HepG2 (cell line): ENCODE measurements around the gene PDE6C. TPM values are rescaled to one million over a fixed set of nuclear protein-coding genes. Genes with fewer than 3 reads are reported as not detected.
A peak's percentile ranks its signal among the peaks of the same experiment; 100 is the strongest.

ENCODE experiments used
- ATAC-seq: fragments of 200-7000 bp; cut with Tn5 transposase; 3 replicates; pipeline ENCODE4 v1.9.1; 2020; ENCODE audit warnings: mild to moderate bottlenecking, moderate library complexity
- BruUV-seq: library from RNA; stranded (reverse); fragments of 400-500 nt; replicated peaks from 2 replicates; lab custom pipeline; 2021; lab: Mats Ljungman, UMichigan
- CTCF ChIA-PET: fragments of 300-600 bp; formaldehyde crosslinking; extraction: SDS; loops from one replicate; lab custom pipeline; 2021; ENCODE audit warnings: low total read pairs, inconsistent platforms, low intra/inter-chr PET ratio; lab: Yijun Ruan, JAX
- POLR2A ChIA-PET: fragments of 350-600 bp; sonication (Branson Sonifier 250); formaldehyde crosslinking; loops from one replicate; lab custom pipeline; 2020; ENCODE audit warnings: antibody characterized with exemption, inconsistent platforms; lab: Yijun Ruan, JAX
- DNase-seq: peaks from one replicate; pipeline ENCODE4 v3.0.0-alpha.2; 2015; ENCODE audit warnings: low spot score
- FAIRE-seq: peaks from 3 replicates; lab custom pipeline; 2011; peaks lifted over from hg19 to GRCh38; lab: Jason Lieb, UNC
- H2AFZ ChIP-seq: one replicate; pipeline ENCODE4 v1.6.1; 2011; ENCODE audit warnings: low read length, inconsistent platforms
- H3K27ac ChIP-seq: fragments of 300-600 bp; 3 replicates; pipeline ENCODE4 v1.8.0; 2011; ENCODE audit warnings: mixed run types, mild to moderate bottlenecking, mixed read lengths, low read length, inconsistent platforms; ENCODE audit not compliant: insufficient read depth; ENCODE audit errors: extremely low read length
- H3K27me3 ChIP-seq, 2 experiments: fragments of 200-600 bp in 1 of 2; 2 replicates in 1 of 2; 3 replicates in 1 of 2; pipeline versions ENCODE4 v1.6.0 to v1.8.0; 2011; ENCODE audit warnings: low read length in 2 of 2, mild to moderate bottlenecking in 2 of 2, moderate library complexity in 2 of 2, inconsistent platforms in 1 of 2; ENCODE audit not compliant: insufficient read depth in 2 of 2, control insufficient read depth in 1 of 2
- H3K36me3 ChIP-seq, 2 experiments: fragments of 200-600 bp in 1 of 2; replicated peaks in 1 of 2; 2 replicates in 1 of 2; 3 replicates in 1 of 2; pipeline versions ENCODE4 v1.5.1 to v1.8.0; 2011; ENCODE audit warnings: low read length in 2 of 2, inconsistent platforms in 1 of 2; ENCODE audit not compliant: insufficient read depth in 2 of 2, control insufficient read depth in 1 of 2
- H3K4me1 ChIP-seq: 2 replicates; pipeline ENCODE4 v1.5.1; 2012; ENCODE audit warnings: low read length, inconsistent platforms; ENCODE audit not compliant: insufficient read depth
- H3K4me2 ChIP-seq: 2 replicates; pipeline ENCODE4 v1.6.0; 2011; ENCODE audit warnings: low read depth, low read length, inconsistent platforms
- H3K4me3 ChIP-seq, 3 experiments: fragments of 200-600 bp in 1 of 3; sonication (generic), shearing (Covaris generic) in 1 of 3; replicated peaks in 1 of 3; 2 replicates each; pipeline ENCODE4 v1.5.1; 2011 to 2016; ENCODE audit warnings: low read length in 3 of 3, inconsistent platforms in 2 of 3, low read depth in 2 of 3, mild to moderate bottlenecking in 2 of 3, control low read depth in 1 of 3, mixed read lengths in 1 of 3; ENCODE audit not compliant: insufficient read depth in 1 of 3
- H3K79me2 ChIP-seq: one replicate; pipeline ENCODE4 v1.6.1; 2011; ENCODE audit warnings: low read length, inconsistent platforms; ENCODE audit not compliant: insufficient read depth
- H3K9ac ChIP-seq: 2 replicates; pipeline ENCODE4 v1.6.0; 2011; ENCODE audit warnings: mild to moderate bottlenecking, low read depth, low read length, inconsistent platforms; ENCODE audit not compliant: insufficient read depth
- H3K9me3 ChIP-seq: 2 replicates; pipeline ENCODE4 v1.5.1; 2012; ENCODE audit warnings: mild to moderate bottlenecking, low read length
- H4K20me1 ChIP-seq: 2 replicates; pipeline ENCODE4 v1.6.0; 2011; ENCODE audit warnings: inconsistent platforms, mild to moderate bottlenecking, low read length, moderate library complexity; ENCODE audit not compliant: insufficient read depth
- BORCS8-MEF2B ChIP-seq: sonication (generic); formaldehyde crosslinking; IDR thresholded peaks from 2 replicates; pipeline ENCODE4 v1.8.0; 2022; ENCODE audit warnings: mild to moderate bottlenecking, missing genetic modification reagents
- CEBPB ChIP-seq: IDR thresholded peaks from 2 replicates; pipeline ENCODE4 v1.6.1; 2011; ENCODE audit warnings: low read depth, low read length, improper control_type of control experiment, borderline replicate concordance
- EP300 ChIP-seq, 3 experiments: sonication (generic) in 1 of 3; formaldehyde crosslinking in 1 of 3; IDR thresholded peaks; 2 replicates each; pipeline versions ENCODE4 v1.5.1 to v1.6.1; 2011 to 2020; ENCODE audit warnings: low read depth in 2 of 3, low read length in 2 of 3, borderline replicate concordance in 1 of 3, improper control_type of control experiment in 1 of 3, mild to moderate bottlenecking in 1 of 3, missing genetic modification reagents in 1 of 3, moderate library complexity in 1 of 3
- HMG20B ChIP-seq: conservative IDR thresholded peaks from 2 replicates; pipeline ENCODE4 v1.6.1; 2016; ENCODE audit warnings: missing genetic modification reagents, missing compliant biosample characterization
- IRX3 ChIP-seq: sonication (generic); formaldehyde crosslinking; IDR thresholded peaks from 2 replicates; pipeline ENCODE4 v1.8.1; 2023; ENCODE audit warnings: mild to moderate bottlenecking, low read depth, missing genetic modification reagents, borderline replicate concordance
- KMT2B ChIP-seq: IDR thresholded peaks from 2 replicates; pipeline ENCODE4 v1.6.1; 2016; ENCODE audit warnings: missing genetic modification reagents, missing compliant biosample characterization
- MED1 ChIP-seq: sonication (generic); formaldehyde crosslinking; IDR thresholded peaks from 2 replicates; pipeline ENCODE4 v1.4.0; 2020; ENCODE audit warnings: missing genetic modification reagents
- MIXL1 ChIP-seq: IDR thresholded peaks from 2 replicates; pipeline ENCODE4 v1.6.1; 2016
- NCOA5 ChIP-seq: sonication (generic); formaldehyde crosslinking; IDR thresholded peaks from 2 replicates; pipeline ENCODE4 v1.4.0; 2020; ENCODE audit warnings: missing genetic modification reagents
- POLR2A ChIP-seq, 2 experiments: IDR thresholded peaks; 2 replicates each; pipeline ENCODE4 v1.6.1; 2011; ENCODE audit warnings: low read depth in 2 of 2, low read length in 2 of 2, mild to moderate bottlenecking in 1 of 2, moderate library complexity in 1 of 2; ENCODE audit not compliant: insufficient read depth in 1 of 2
- POLR2AphosphoS5 ChIP-seq: IDR thresholded peaks from 2 replicates; pipeline ENCODE4 v1.6.1; 2012; ENCODE audit warnings: low read depth, low read length
- RBM22 ChIP-seq: fragments of 200-400 bp; formaldehyde crosslinking; optimal IDR thresholded peaks from 2 replicates; pipeline ENCODE3; 2017; ENCODE audit warnings: mild to moderate bottlenecking, low read length, moderate library complexity
- REPIN1 ChIP-seq: sonication (generic); formaldehyde crosslinking; IDR thresholded peaks from 2 replicates; pipeline ENCODE4 v1.8.0; 2022; ENCODE audit warnings: missing genetic modification reagents, low read depth, mild to moderate bottlenecking, borderline replicate concordance
- REXO4 ChIP-seq: sonication (generic); formaldehyde crosslinking; IDR thresholded peaks from 2 replicates; pipeline ENCODE4 v1.8.0; 2022; ENCODE audit warnings: missing genetic modification reagents, mild to moderate bottlenecking, borderline replicate concordance
- SKI ChIP-seq: fragments of 450-650 bp; IDR thresholded peaks from one replicate; pipeline ENCODE4 v1.6.1; 2018; ENCODE audit warnings: mild to moderate bottlenecking; ENCODE audit not compliant: partially characterized antibody
- SNAPC2 ChIP-seq: sonication (generic); formaldehyde crosslinking; IDR thresholded peaks from 2 replicates; pipeline ENCODE4 v1.8.1; 2022; ENCODE audit warnings: mild to moderate bottlenecking, missing genetic modification reagents
- SOX6 ChIP-seq, 2 experiments: fragments of 450-650 bp in 1 of 2; sonication (generic) in 1 of 2; formaldehyde crosslinking in 1 of 2; IDR thresholded peaks; 2 replicates each; pipeline versions ENCODE4 v1.4.0 to v1.6.1; 2017 to 2020; ENCODE audit warnings: antibody characterized with exemption in 1 of 2, mild to moderate bottlenecking in 1 of 2, missing genetic modification reagents in 1 of 2
- SSRP1 ChIP-seq: IDR thresholded peaks from 2 replicates; pipeline ENCODE4 v1.6.1; 2016; ENCODE audit warnings: control low read depth
- ZBTB34 ChIP-seq: sonication (generic); formaldehyde crosslinking; IDR thresholded peaks from 2 replicates; pipeline ENCODE4 v1.8.0; 2022; ENCODE audit warnings: mild to moderate bottlenecking, missing genetic modification reagents
- ZFY ChIP-seq: sonication (generic); formaldehyde crosslinking; IDR thresholded peaks from 2 replicates; pipeline ENCODE4 v1.4.0; 2020; ENCODE audit warnings: missing genetic modification reagents
- ZNF17 ChIP-seq: sonication (generic); formaldehyde crosslinking; IDR thresholded peaks from 2 replicates; pipeline ENCODE4 v1.5.0; 2020; ENCODE audit warnings: mild to moderate bottlenecking, missing genetic modification reagents
- ZNF251 ChIP-seq: sonication (generic); formaldehyde crosslinking; IDR thresholded peaks from 2 replicates; pipeline ENCODE4 v1.9.0; 2021; ENCODE audit warnings: mild to moderate bottlenecking, missing genetic modification reagents
- ZNF770 ChIP-seq: sonication (generic); formaldehyde crosslinking; IDR thresholded peaks from 2 replicates; pipeline ENCODE4 v1.5.0; 2020; ENCODE audit warnings: mild to moderate bottlenecking, missing genetic modification reagents
- ZNF878 ChIP-seq: sonication (generic); formaldehyde crosslinking; IDR thresholded peaks from 2 replicates; pipeline ENCODE4 v1.8.1; 2023; ENCODE audit warnings: mild to moderate bottlenecking, missing genetic modification reagents, moderate library complexity
- WGBS: methylation state at CpG from one replicate; pipeline ENCODE4 v1.1.6; 2017; ENCODE audit warnings: low lambda C conversion rate; 5-methylcytosine and 5-hydroxymethylcytosine counted together
- in situ Hi-C: cut with HindIII; loops from 2 replicates; pipeline ENCODE4 v1.10.0; 2017; ENCODE audit warnings: low pct_unique_long_range_greater_than_20kb; ENCODE audit not compliant: extremely low pct_ligation_motif_present
- intact Hi-C: fragments of 100-400 bp; cut with micrococcal nuclease; formaldehyde crosslinking; loops from one replicate; pipeline ENCODE4 v1.10.0; 2022; ENCODE audit not compliant: unreplicated experiment
- polyA plus RNA-seq, 8 experiments: library from polyadenylated mRNA; depleted of rRNA in 3 of 8; stranded (reverse) in 7 of 8; unstranded in 1 of 8; fragments of >200 nt; fragmentation: Illumina TruSeq in 4 of 8; extraction: Trizol in 4 of 8; gene quantifications; 2 replicates each; pipeline versions ENCODE4 v1.2.1 to v1.2.3, GENCODE V29; 2011 to 2016; ENCODE audit warnings: low read depth in 4 of 8, missing spikeins in 1 of 8, mixed read lengths in 1 of 8; ENCODE audit not compliant: insufficient read depth in 1 of 8
- total RNA-seq, 5 experiments: library from RNA; depleted of rRNA; stranded (reverse); fragments of >200 nt; fragmentation: Illumina TruSeq; extraction: Trizol; gene quantifications; 2 replicates each; pipeline ENCODE4 v1.2.3, GENCODE V29; 2016; ENCODE audit warnings: low read depth in 1 of 5

The PDE6C gene
- total and polyA plus RNA-seq, 2 of the 13 experiments (the other 11 are each of a cell fraction or from before 2014, with no cell fraction given): 0.64 TPM; not detected in 1

DNA sequence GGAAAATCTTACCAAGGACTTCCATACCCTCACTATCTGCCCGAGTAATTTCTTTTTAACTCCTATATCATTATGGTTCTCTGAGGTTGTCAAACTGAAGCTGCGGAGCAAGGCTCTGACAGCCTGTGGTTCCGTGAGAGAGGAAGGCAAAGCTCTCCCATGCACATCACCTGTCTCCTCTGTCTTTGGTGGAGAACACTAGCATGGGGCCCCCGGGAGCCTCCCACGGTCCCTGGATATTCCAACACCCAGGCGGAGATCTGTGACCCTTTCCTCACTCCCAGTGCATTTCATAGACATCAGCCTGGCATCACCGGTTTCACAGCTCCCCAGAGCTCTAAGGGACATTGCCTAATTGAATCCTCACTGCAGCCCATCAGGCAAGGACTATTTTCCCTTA is 21.7 kb upstream of the PDE6C start:
- ChIA-PET POLR2A (interaction anchor here (0.9 to 2.6 kb wide), 8 partner anchors 9 to 112 kb away, joined by 3 to 16 read pairs (median 4); partner anchors contain the start of gene FRA10AC1), CTCF (no interaction called here)
- H3K9ac ChIP-seq: no peak overlapping the region
- FAIRE-seq: no peak
- peaks cover 54% of the 10 kb centered on the region for H4K20me1 ChIP-seq
- in situ Hi-C loops (no loop called here), intact Hi-C loops (loop anchor here (10.0 kb wide), 1 partner anchor 46 kb away; no protein-coding TSS in a partner anchor)
- no peaks in the 10 kb centered on the region for H3K9me3 ChIP-seq
- H3K4me3 ChIP-seq: no peak overlapping the region
- peaks cover 16 to 36% of the 10 kb centered on the region in 2 experiments for H3K36me3 ChIP-seq
- peak; percentile 16 for ATAC-seq
- no peak overlapping the region for H3K4me2 ChIP-seq
- H3K79me2 ChIP-seq: no peaks in the 10 kb centered on the region
- H3K27ac ChIP-seq: no peak overlapping the region
- peaks cover 28% of the 10 kb centered on the region for H3K4me1 ChIP-seq
- BruUV-seq: no TSS peak
- WGBS: 95% methylated on average over 7 of the region's 7 CpGs
- no peaks in the 10 kb centered on the region; a peak in 1 of 5 replicates for H3K27me3 ChIP-seq
- H2AFZ ChIP-seq: no peak overlapping the region
- no peak for DNase-seq
- TF ChIP-seq SOX6 (IDR thresholded peaks at IDR 0.05): no peak
- TF ChIP-seq SOX6 (CRISPR knock-in tag; IDR thresholded peaks at IDR 0.05): 0 out of 2 replicates have a peak, but pooled peaks have one; percentile 4
- no peak for TF ChIP-seq EP300 (IDR thresholded peaks at IDR 0.05; ENCODE audit: low read depth in 2 of 2, low read length in 2 of 2)
- TF ChIP-seq EP300 (CRISPR knock-in tag; IDR thresholded peaks at IDR 0.05; ENCODE audit: borderline replicate concordance): no peak
- no peak for TF ChIP-seq CEBPB
- TF ChIP-seq POLR2AphosphoS5: peak; percentile 43; the same call in 1 of the 2 replicates
- no peak for TF ChIP-seq ZFY
- no peak for TF ChIP-seq ZNF770
- TF ChIP-seq ZBTB34 (CRISPR knock-in tag): no peak
- TF ChIP-seq HMG20B: no peak
- no peak for TF ChIP-seq SKI
- peak in 1 of 2 experiments; percentile 13; a peak in 2 of 4 replicates for TF ChIP-seq POLR2A (IDR thresholded peaks at IDR 0.05; ENCODE audit: insufficient read depth in 1 of 2, low read depth in 2 of 2, low read length in 2 of 2)
- TF ChIP-seq IRX3 (CRISPR knock-in tag): no peak
- TF ChIP-seq REXO4 (CRISPR knock-in tag): no peak
- TF ChIP-seq ZNF251 (CRISPR knock-in tag): no peak
- peak; percentile 93 for TF ChIP-seq RBM22
- TF ChIP-seq ZNF17 (CRISPR knock-in tag): no peak
- peak; percentile 89 for TF ChIP-seq SSRP1 (CRISPR knock-in tag)
- 0 out of 2 replicates have a peak, but pooled peaks have one; percentile 39 for TF ChIP-seq REPIN1 (CRISPR knock-in tag)
- TF ChIP-seq MED1 (CRISPR knock-in tag): 0 out of 2 replicates have a peak, but pooled peaks have one; percentile 14
- TF ChIP-seq SNAPC2 (CRISPR knock-in tag): no peak
- TF ChIP-seq KMT2B (CRISPR knock-in tag): no peak
- no peak for TF ChIP-seq MIXL1 (CRISPR knock-in tag)
- TF ChIP-seq NCOA5 (CRISPR knock-in tag): peak; percentile 57; the same call in 1 of the 2 replicates
- TF ChIP-seq ZNF878 (CRISPR knock-in tag): no peak
- TF ChIP-seq BORCS8-MEF2B (CRISPR knock-in tag): peak; percentile 11; the same call in 1 of the 2 replicates
